Breast epithelium (tissue), 3 donors: ENCODE data around the gene TNFRSF25.

Experiments
- CTCF ChIP-seq, 3 donors: fragments of 450-650 bp; IDR thresholded peaks; one replicate each; pipeline ENCODE4 v1.5.1; 2016 to 2017; ENCODE audit warnings: antibody characterized with exemption in 3 of 3, mild to moderate bottlenecking in 3 of 3, moderate library complexity in 3 of 3
- POLR2AphosphoS5 ChIP-seq, 3 donors: sonication (generic); formaldehyde crosslinking; IDR thresholded peaks; one replicate each; pipeline ENCODE4 v1.6.1; 2017; ENCODE audit warnings: antibody characterized with exemption in 3 of 3

- TF ChIP-seq CTCF (IDR thresholded peaks at IDR 0.05) = no peak
- TF ChIP-seq POLR2AphosphoS5 (IDR thresholded peaks at IDR 0.05) = no peak
Measured at GRCh38 chr1:6501279-6501813, 35.4 kb upstream of the TNFRSF25 start.
